GM21576 (cell line): ENCODE results near the gene ZP1.
A peak's percentile ranks its signal among the peaks of the same experiment; 100 is the strongest.
"Not testable (repeated sequence)": the region's sequence is repeated elsewhere in the genome, so short reads cannot be mapped to it uniquely, and the experiment has no call there.

Source experiments
- ATAC-seq: cut with Tn5 transposase; IDR thresholded peaks from one replicate; pipeline ENCODE4 v1.9.1; 2021; ENCODE audit warnings: mild to moderate bottlenecking, moderate library complexity; ENCODE audit not compliant: unreplicated experiment

ZP1 gene

DNA sequence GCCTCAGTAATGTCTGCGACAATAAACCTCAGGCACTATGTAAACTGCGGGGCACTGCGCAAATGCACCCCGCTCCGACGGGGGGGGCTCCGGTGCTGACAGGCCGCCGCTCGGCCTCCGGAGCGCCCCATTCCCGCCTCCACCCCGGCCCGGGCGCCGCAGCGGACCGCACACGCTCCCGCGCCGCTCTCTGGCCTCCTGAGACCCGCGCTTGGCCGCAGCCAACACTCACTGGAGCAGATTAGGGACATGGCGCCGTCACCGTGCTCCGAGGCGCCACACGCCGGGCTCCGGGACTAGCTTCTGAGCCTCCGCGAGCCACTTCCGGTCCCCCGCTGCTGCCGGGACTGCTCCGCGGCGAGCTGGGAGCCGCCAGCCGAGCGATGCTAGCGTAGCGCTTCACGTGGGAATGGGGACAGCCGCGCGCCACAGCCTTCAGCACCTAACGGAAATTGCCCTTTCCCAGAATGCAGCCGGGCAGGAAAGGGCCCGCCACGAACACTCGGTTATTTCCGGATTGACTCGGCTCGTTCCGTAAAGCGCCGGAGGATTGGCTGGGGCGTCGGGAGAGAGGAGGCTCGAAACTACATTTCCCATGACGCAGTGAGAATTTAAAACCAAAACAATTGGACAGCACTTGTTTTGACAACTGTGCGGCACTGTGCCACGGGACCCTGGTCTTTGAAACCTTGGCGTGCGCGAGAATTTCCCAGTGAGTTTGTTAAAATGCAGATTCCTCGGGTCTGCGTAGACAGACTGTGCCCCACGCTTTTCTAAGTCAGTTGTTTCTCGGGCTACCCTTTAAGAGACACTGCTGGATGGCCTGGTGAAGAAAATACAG lies 39.0 kb downstream of the ZP1 start, which contains the start of gene PRPF19:
Gene PRPF19, minus strand, starts transcription at position 454 of the 841 bp plus-strand sequence. Its CDS starts 203 bp downstream, at position 251.
- peak; percentile 75 for ATAC-seq

DNA sequence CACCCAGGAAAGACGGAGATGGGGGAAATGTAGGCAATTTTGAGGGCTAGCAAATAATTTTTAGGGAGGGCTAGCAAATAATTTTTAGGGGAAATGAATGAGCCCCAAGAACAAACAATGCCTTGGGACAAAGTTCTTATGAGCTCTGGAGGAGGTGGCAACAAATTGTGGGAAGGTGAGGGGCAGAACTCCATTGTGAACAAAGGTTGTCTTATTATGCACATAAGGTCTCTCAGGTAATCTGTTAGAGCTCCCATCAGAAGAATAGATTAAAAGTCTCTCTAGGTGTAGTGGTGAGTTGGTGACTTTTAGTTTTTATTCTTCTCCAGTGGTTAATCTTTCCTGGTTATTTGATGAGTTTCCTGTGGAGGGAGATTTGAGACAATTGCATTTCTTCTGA lies 41.5 kb downstream of the ZP1 start:
- no peak for ATAC-seq

DNA sequence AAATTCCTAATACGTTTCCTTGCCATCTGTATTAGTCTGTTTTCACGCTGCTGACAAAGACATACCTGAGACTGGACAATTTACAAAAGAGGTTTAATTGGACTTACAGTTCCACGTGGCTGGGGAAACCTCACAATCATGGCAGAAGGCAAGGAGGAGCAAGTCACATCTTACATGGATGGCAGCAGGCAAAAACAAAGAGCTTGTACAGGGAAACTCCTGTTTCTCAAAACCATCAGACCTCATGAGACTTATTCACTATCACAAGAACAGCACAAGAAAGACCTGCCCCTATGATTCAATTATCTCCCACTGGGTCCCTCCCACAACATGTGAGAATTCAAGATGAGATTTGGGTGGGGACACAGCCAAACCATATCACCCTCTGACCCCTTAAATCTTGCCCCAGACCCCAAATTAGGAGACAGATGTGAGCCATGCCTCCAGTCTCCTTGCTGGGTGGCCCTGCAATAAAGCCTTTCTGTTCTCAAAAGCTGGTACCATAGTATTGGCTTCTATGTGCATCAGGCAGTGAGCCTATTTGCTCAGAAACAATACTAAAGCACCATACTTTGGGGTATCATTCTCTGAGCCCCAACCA lies 42.4 kb downstream of the ZP1 start:
- ATAC-seq, result not testable (repeated sequence)

DNA sequence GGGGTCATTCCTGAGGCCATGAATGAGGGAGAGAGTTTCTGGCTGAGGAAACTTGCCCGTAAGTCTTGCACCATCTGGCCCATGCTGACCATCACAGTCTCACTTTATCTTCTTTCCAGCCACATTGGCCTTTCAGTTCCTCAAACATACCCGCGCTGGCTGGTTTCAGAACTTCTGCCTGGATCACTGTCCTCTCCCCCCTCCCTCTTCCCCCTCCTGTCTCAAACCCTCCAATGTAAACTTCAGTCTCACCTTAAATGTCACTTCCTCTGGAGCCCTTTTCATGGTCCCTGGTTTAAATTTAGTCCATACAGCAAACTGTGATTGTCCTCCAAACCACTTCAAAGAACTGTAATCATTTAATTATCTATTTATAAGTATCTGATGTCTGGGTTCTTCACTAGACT lies 42.9 kb downstream of the ZP1 start:
- ATAC-seq, result peak; percentile 33

DNA sequence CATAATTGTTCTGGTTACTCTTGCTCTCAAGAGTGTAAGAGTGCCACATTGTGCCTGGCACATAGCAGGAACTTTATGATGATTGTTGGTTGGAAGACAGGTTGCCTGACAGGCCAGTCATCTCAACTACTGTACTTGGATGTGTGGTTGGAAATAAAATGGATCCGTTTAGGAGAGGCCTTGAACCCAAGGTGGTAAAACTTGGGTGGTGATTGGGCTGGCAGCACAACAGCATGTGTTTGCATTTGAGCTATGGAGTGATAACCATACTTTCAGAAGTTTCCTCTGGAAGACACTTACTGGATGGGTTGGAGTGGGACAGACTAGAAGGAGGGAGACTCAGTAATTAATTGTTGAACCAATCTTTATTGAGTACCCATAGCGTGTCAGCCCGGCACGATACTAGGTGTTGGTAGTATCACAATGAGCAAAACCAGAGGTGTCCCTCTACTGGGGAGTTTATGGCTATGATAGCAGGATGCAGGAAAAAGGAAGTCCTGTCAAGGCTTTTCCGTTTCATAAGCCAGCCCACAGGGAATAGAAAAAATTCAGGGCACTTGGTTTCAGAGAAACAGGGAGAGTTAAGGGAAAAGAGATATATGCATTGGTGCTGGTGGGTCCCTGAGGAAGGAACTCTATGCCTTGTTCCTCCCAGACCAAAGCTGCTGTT lies 43.5 kb downstream of the ZP1 start:
- ATAC-seq, result no peak

DNA sequence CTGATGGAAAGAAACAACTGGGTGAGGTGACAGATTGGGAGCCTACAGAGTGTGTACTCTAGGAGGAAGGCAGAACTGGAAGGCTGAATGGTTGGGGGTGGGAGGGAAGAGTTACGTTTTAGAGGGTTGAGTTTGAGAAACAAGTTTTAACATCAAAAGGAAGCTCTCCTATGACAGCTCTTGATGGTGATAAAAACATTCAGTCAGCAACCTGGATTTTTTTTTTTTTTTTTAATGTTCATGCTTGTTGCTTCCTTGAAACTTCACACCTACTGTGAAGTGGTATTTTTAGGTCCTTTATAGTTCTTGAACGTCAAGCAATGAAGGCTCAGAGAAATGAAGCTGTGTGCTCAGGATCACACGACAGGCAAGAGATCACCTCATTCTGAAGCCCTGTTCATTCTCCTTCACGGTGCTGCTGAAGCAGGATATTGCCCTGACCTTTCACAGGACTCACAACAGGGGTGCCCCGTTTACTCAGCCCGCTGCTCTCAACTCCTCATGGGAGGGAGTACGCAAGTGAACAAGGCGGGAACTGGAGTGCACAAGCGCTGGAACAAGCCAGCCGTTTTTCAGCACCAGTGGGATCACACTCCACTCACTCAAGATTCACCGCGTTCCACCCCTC lies 45.0 kb downstream of the ZP1 start:
- ATAC-seq, result no peak

DNA sequence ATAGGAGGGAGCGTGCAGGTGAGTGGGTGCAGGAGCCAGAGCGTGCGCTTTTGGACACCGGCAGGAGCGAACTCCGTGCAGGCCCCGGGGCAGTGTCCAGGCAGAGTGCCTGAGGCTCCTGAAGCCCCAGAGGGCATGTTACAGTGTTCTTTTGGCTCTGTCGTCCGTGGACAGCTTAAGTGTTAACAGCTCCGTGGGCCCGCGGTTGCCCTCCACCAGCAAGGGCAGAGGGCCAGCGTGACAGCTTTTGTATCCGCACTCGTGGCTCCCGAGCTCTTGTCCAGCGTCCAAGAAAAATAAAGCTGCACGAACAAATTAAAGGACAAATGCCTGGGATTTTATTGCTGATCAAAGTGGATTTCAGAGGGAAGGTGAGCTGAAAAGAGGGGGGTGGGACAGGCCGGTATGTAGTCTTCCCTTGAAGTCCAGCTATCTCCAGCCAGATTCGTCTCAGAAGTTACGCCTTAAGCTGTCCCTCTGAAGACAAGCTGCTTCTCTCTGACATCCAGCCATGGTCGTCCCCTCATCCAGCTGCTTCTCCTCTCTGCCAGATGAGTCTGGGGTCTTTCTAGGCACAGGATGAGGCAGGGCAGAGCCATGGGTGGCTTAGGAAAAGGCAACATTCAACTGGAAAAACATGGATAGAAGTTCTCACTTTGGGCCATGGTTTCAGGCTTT lies 45.6 kb downstream of the ZP1 start:
- no peak for ATAC-seq

DNA sequence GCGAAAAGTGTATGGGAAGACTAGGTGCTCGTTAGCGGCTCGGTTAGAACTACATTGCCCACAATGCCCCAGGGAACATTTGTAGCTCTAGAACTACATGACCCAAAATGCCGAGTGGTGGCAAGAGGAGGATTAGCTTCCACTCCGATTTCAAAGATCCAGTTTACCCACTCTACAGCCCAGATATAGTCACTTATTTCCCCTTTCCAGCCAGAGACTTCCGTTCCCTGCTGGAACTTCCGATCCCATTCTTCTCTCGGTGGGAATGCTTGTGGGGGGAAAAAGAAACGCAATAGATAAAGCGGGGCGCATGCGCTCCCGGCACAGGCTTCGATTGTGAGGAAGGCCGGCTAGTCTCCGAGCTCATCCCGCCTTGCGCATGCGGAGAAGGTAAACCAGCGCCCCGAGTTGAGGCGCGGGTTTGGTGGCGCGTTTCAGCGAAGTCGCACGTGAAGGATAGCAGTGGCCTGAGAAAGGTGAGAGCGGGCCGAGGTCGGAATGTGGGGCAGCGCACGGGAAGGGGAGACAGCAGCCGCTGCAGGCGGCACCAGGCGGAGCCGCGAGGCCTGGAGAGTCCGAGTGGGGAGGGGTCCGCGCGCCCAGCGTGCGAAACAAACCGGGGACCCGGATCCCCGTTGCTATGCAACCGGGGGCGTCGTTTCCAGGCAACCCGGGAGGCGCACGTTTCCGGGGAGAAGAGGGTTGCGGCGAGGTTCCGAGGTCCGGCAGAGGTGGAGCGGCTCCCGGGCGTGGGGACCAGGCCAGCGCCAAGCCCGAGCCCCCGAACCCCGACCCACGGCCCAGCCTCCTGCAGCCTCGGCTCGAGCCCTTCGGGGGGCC lies 46.7 kb downstream of the ZP1 start, which contains the start of gene TMEM109:
Gene TMEM109, plus strand, starts transcription at position 366 of the 840 bp plus-strand sequence. CDS start 5,536 bp downstream, outside the sequence.
- peak; percentile 34 for ATAC-seq

DNA sequence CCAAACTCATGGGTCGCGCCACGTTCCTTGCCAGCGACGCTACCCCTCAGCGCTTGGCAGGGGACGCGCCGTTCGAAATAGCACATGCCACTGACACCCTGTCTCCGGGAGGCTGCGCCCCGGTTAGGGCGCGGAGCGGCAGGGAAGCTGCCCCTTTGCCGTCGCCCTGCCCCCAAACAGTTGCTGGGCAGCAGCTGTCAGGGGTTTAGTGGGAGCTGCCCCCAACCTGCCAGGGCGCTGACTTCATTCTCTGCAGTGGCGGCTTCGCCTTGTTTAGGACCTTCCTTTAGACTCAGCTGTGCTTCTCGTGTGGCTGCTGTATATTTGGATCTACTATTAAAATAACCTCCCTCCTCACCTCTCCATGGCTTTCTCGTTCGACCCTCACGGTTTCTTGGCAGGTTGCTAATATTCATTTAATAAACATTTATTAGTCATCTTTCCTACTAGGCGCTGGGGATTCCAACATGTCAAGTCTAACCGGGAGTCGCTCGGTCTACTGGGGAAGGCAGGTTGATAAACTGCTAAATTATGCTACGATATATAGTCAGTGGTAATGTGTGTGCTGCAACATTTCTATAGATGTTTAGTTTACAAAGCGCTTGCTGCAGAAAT lies 47.4 kb downstream of the ZP1 start:
- peak; percentile 1 for ATAC-seq

DNA sequence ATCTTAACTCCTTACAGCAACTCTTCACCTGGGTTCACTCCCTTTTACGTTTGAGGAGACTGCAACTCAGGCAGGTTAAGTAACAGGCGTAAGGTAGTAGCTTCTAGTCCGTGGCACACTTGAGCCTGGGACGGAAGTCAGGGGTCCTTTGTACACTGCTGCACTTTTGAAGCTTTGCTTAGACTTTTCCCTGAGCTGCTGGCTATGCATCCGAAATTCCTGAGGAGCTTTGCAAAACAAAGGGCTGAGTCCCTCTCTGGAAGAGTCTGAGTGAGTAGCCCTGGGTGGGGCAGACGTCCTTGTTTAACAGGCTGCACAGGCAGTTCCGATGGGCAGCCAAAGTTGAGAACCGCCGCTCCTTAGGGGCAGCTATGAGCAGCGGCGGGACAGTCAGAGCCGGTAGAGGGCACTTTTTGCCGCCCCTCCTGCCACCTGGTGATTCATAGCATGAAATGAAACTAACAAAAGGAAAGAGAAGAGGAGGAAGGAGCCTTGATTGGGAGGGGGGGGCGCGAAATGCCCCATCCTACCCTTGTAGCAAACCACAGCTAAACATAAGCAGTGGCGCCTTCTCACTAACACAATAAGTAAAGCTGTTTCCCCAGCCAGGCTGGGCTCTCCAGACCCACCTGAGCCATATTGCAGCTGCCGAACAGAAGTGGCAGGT lies 48.0 kb downstream of the ZP1 start:
- peak; percentile 55 for ATAC-seq

DNA sequence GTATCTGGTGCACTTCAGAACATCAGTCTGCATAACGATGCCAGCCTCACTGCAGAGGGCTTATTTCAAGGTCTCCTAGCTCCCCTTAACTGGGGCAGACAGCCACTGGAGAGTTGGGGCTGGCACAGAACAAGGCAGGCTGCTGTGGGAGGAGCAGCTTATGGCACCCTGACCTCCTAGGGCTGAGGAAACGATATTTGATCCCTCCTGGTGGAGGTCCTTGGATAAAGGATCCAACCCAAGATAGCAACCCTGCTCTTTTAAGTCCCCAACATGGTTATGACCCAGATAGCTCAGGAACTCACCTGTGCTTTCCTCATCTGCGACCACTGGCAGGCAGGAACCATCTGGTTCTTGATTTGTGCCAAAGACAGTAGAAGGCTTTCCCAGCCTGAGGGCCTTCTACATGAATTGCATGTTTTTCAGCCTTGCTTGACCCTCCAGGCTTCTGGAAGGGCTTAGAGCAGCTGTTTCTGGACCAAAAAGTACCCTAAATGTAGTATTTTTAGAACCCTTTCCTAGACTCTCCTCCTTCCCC lies 49.4 kb downstream of the ZP1 start:
- ATAC-seq, result no peak

DNA sequence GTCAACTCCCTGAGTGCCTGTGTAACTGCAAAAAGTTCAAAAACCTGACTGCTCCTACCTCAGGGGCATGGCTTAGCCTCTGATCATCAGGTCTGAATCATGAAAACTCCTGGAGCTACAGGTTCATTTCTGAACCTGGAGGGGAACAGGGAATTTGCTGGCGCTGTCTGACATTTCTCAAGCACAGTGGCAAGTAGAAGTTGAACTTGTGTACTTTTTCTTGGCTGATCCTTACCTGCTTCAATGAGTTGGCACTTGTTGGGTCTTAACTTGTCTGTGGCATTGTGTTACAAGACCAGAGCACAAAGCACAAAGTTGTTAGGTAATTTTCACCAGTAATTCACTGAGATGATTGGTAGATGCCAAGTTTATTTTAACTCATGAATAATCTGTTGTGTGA lies 49.9 kb downstream of the ZP1 start:
- no peak for ATAC-seq

DNA sequence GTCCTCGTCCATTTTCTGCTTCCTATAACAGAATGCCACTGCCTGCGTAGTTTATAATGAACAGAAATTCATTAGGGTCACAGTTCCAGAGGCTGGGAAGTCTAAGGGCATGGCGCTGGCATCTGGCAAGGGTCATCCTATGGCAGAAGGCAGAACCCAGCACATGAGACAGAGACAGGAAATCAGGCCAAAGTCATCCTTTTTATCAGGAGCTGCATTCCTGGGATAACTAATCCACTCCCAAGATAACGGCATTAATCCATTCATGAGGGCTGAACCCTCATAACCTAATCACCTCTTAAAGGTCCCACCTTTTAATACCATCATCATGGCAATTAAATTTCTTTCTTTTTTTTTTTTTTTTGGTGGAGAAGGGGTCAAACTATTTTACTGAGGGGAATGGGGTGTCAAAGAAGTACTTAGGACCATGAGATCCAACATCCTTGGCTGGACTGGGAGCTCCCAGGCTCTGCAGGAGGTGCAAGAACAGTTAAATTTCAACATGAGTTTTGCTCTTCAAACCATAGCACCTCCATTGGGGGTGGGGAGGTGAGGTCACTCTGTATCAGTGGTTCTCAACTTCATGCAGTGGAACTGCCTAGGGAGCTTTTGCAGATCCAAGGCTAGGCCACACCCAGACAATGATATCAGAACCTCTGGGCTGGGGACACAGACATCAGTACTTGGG lies 51.1 kb downstream of the ZP1 start:
- no peak for ATAC-seq

DNA sequence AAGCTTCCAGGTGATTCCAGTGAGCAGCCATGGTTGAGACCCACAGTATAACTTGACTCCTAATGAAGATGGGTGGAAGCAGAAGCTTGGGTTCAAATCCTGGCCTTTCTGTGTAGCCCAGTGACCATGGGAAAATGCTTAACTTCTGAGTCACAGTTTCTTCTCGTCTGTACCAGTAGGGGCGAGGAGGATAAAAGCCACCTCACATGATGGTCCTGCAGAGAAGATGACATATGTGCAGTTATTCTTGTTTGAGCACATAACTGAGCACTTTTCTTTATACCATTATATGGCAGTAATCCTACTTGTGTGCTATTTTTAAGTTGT lies 51.6 kb downstream of the ZP1 start:
- ATAC-seq, result no peak

DNA sequence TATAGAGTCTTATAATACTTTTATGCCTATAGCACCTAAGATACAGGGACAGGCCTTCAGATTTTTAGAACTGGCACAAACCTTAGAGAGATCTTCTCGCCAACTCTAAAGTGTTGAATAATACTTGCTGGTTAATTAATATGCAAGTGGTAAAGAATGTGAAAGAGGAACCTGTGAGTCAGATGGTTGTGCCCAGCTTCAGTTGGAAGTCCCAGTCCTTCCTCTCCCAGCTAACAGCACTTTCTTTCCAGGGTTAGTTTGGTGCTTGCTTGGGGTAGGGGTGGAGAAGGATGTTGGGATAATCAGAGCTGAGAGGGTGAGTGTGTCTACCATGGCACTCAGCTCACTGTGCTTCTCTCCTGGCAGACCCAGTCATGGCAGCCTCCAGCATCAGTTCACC lies 52.0 kb downstream of the ZP1 start:
- ATAC-seq, result no peak

DNA sequence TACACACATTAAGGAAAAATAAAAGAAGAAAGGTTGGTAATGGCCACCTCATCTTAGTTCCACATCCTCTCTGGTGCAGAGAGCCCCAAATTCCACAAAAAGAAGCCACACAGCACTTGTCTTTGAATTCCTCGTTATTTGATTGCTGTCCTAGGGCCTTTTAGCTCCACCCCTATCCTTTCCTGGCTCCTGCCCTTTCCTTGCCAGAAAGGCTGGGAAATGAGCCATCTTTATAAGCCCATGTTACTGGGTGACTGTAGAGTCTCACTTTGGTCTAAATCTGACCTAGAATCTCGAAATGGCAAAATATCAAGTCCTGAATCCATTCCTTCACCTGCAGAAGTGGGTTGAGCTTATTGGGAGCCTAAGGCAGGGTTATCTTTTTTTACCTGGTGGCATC lies 52.6 kb downstream of the ZP1 start:
- no peak for ATAC-seq

DNA sequence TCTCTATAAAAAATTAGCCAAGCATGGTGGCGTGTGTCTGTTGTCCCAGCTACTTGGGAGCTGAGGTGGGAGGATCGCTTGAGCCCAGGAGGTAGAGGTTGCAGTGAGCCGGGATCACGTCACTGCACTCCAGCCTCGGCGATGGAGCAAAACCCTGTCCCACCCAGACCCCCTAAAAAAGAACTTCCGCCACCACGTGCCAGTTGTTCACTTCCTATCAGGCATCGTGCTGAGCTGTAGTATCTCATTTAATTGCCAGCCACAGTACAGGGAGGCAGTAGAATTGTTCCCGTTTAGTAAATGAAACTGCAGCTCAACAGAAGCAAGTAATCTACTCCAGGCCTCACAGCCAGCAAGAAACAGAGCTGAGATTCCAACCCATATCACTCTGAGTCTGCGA lies 53.9 kb downstream of the ZP1 start:
- no peak for ATAC-seq

DNA sequence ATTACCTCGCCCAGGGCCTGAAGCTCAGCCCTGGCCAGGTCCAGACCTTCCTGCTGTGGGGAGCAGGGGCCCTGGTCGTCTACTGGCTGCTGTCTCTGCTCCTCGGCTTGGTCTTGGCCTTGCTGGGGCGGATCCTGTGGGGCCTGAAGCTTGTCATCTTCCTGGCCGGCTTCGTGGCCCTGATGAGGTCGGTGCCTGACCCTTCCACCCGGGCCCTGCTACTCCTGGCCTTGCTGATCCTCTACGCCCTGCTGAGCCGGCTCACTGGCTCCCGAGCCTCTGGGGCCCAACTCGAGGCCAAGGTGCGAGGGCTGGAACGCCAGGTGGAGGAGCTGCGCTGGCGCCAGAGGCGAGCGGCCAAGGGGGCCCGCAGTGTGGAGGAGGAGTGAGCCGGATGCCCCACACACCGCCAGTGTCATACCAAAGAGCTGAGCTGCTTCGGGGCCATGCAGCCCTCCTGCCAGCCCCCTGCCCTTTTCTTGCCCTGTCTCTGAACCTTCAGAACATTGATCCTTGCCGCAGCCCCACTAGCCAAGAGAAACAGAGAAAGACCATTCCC lies 54.5 kb downstream of the ZP1 start:
- no peak for ATAC-seq
